HG03095 (cell line): ENCODE measurements around the gene BOC.

ENCODE experiments used
- ATAC-seq: cut with Tn5 transposase; IDR thresholded peaks from one replicate; pipeline ENCODE4 v1.9.1; 2021; ENCODE audit warnings: moderate library complexity; ENCODE audit not compliant: unreplicated experiment

BOC gene

GRCh38 chr3:113283306-113283705, 71.9 kb downstream of the BOC start:
- no peak for ATAC-seq

- no peak for ATAC-seq
Measured at GRCh38 chr3:113284453-113285050, 73.2 kb downstream of the BOC start.

DNA sequence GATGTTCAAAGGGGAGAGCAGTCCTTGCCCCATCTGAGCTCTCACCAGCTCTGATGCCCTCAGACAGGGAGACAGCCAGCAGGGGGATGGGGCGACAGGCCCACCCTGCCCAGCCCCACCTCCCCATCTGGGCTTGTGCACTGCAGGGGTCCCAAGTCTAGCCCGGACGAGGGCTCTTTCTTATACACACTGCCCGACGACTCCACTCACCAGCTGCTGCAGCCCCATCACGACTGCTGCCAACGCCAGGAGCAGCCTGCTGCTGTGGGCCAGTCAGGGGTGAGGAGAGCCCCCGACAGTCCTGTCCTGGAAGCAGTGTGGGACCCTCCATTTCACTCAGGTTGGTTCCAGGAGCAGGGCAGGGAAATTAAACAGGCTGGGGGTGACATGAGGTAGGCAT, 73.9 kb downstream of the BOC start:
- no peak for ATAC-seq

DNA sequence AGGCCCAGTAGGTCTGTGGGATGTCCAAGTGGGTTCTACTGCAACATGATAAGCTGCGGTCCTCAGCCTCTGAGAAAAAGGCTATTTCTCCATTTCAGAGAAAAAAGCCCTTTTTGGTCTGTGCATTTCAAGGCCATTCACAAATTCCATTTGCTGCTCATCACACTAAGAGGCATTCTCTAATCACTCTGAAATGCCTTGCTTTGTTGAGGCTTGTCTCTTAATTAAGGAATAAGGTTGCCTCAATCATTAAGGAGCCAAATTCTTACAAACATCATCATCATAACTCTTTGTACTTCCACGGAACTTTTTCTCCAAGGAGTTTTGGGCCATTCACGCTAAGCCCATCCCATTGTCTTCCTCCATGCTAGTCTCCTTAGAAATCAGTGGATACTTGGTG, 74.4 kb downstream of the BOC start:
- no peak for ATAC-seq

GRCh38 chr3:113286524-113286923, 75.2 kb downstream of the BOC start:
- ATAC-seq: no peak

- no peak for ATAC-seq
Measured at GRCh38 chr3:113287111-113287802, 75.9 kb downstream of the BOC start.

DNA sequence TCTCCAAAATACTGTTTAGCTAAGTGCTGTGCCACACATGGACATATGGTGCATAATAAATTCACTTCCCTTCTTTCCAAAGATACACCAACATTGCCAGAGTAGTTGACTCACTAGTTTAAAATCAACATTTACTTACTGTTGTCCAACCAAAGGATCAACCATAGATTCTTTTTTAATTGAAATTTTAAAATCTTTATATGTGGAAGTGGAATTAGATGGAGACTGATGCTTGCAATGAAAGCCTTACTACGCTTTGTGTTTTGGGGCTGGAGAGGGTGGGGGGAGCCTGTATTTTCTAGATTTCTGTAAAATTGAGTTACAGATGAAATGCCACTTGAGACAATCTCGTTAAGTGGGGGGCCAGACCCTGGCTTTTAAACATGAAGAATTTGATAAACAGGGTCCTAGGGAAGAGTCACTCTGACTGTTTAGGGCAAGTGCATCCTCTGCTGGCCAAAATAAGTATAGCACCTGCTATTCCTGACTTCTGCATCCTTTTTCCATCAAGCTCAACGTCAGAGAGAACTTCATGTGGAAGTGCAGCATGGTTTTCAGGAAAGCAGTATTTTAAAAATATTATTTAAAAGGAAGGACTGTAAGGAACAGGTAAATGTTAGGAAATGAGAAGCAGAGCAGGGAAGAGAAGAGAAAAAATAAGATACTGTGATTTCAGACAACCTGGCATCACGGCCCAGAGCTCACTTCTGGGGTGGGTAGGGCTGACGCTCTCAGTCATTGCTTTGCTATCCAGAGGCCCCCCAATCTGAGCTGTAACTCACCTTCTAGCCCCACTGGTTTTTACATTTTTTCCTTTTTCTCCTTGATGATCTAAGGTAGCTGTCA, 76.7 kb downstream of the BOC start:
- no peak for ATAC-seq

- ATAC-seq: no peak
Measured at GRCh38 chr3:113288881-113289280, 77.5 kb downstream of the BOC start.

GRCh38 chr3:113291572-113291971, 80.2 kb downstream of the BOC start:
- no peak for ATAC-seq

DNA sequence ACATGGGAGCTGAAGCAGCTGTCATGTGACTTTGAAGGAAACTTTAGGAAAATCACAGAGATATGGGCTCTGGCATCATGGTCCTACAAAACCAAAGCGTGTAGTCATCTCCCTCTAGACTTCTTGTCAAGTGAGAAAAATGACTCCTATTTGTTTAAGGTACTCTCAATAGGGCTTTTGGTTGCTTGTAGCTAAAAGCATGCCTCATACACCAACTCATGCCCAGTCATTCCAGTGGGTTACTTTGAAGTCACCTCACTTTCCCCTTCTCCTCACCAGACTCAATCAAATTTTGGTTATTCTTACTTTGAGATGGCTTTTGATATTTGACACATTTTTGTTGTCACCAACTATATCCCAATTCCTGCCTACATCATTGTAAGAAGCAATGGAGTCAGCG, 81.6 kb downstream of the BOC start:
- no peak for ATAC-seq

DNA sequence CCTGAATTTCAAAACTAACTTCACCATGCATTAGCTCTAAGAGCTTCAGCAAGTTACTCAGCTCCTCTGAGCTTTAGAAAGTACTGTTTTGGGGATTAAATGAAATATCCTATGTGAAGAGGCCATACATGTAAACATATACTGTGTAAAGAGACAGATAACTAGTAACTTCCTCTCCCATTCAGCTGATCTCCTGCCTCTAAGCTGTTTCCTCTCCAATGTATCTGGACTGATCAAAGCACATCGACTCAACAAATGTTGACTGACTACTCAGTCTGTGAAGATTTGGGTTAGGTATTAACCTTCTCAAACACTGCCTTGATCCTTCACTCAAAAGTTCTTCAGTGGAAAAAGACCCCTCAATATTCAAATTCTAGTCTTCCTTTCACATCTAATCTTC, 82.0 kb downstream of the BOC start:
- ATAC-seq: no peak

GRCh38 chr3:113295463-113295862, 84.1 kb downstream of the BOC start:
- no peak for ATAC-seq

GRCh38 chr3:113297287-113297686, 85.9 kb downstream of the BOC start:
- no peak for ATAC-seq

- ATAC-seq: no peak
Measured at GRCh38 chr3:113297841-113298240, 86.5 kb downstream of the BOC start.

DNA sequence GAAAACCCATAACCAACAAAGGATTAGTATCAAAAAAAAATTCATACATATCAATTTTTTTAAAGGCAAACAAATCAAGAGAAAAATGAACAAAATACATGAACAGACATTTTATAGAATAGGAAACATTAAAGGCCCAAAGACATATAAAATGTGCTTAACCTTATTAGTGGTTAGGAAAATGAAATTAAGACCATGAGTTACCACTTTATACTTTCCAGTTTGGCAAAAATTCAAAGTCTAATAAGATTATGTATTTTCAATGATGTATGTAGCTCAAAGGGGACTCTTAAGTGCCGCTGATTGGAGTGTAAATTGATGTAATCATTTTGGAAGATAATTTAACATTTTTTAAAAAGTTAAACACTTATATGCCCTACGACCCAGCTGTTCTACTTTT, 89.2 kb downstream of the BOC start:
- ATAC-seq: no peak

DNA sequence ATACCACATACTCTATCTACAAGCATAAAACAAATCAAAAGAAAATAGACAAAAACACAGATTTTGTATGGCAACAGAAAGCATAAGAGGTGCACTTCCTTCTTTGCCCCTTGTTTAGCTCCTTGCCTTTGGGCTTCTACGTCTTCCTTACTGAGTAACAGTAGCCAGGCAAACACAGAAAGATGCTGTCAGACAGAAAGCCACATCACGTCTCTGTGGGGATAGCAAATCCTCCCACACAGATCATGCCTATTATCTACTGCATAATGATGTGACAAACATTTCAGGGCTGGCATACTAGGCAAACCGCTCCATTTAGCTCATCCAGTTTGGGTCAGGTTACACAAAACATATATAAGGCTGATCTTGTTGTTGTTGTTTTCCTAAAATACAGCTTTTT, 92.7 kb downstream of the BOC start:
- ATAC-seq: no peak

DNA sequence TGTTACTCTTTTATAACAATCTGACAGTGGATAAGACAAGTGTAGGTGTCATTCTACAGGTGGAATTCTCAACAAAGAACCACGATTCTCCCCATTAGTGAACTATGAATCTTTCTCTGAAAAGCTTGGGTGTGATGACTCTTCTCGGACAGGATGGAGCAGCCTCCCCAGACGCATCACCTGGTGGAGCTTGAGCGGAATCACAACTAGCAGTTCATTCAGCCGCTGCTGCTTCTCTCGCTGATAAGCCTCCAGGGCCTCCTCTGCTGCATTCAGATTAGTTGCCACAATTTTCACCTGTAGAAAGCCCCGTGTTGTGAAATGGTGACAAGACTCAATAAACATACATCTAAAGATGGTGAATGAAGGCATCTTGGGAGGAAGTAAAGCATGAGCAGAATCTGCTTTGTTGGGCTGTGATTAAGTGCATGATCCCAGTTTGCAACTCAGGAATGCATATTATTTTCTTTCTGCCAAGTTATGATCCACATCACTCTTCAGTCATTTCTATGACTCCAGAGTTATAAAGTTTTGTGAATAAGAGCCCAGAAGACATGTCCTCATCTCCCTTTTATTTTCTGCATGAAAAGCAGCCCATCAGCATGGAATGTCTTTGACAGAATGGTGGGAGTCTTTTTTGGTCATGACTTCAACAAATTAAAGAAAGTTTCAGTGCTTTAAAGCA, 93.6 kb downstream of the BOC start:
- ATAC-seq: no peak

DNA sequence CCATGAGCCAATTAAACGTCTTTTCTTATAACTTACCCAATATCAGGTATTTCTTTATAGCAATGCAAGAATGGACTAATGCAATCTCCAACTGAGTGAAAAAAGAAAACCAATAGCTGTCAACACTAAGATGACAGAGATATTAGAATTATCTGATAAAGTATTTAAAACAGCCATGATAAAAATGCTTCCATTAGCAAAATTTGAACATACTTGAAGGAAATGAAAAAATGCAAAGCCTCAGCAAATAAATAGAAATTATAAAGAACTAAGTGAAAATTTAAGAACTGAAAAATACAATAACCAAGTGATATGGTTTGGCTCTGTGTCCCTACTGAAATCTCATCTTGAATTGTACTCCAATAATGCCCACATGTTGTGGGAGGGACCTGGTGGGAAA, 99.6 kb downstream of the BOC start:
- no peak for ATAC-seq

- ATAC-seq: no peak
Measured at GRCh38 chr3:113312416-113312815, 101.1 kb downstream of the BOC start.

- no peak for ATAC-seq
Measured at GRCh38 chr3:113314923-113315322, 103.6 kb downstream of the BOC start.

DNA sequence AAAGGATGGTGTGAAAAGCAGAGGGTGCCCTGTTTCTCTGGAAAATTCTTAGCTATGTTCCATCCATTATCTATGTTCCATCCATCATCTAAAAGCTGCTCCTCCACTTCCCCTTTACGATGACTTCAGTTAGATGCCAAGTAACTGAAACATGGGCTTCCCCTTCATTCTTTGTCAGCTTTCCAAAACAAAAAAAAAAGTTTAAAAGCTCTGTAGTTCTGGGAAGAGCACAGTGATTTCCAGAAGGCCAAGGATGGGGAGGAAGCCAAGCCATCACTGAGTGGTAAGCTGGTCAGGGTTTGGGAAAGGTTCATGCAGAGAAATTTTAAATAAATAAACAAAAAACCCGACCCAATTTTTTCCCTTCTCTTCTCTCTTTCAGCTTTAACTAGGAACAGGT, 118.4 kb downstream of the BOC start:
- no peak for ATAC-seq

- ATAC-seq: no peak
Measured at GRCh38 chr3:113330742-113331141, 119.4 kb downstream of the BOC start.
